ENCODE results near the gene HSD3B1. TPM values are rescaled to one million over a fixed set of nuclear protein-coding genes. Genes with fewer than 3 reads are reported as not detected.
"Not testable (repeated sequence)": the region's sequence is repeated elsewhere in the genome, so short reads cannot be mapped to it uniquely, and the experiment has no call there.

Gene HSD3B1
- total RNA-seq, 2 donors from 2014 or later, result not detected

DNA sequence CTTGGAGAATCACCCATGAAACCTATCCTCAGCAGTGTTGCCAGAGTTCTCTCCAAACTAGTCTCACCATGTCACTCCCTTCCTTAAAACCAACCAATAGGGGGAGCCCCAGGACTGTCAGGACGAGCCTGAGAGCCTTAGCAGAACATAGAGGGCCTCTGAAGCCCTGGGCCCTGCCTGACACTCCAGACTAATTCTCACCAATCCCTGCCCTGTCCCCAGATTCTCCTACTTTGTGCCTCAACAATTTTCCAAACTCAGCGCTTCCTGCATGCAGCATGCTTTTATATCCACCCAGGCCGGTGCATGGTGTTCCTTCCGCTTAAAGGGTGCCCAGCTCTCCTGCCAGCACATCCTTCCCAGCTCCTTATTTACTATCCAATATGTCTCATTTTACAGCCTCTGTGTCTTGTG lies 42.7 kb downstream of the HSD3B1 start:
- H3K4me3 ChIP-seq, result no peak overlapping the region
- no peaks in the 10 kb centered on the region for H3K9me3 ChIP-seq
- H3K27me3 ChIP-seq (replicated peaks; ENCODE audit: insufficient read depth), result no peaks in the 10 kb centered on the region
- H3K4me1 ChIP-seq (ENCODE audit: control insufficient read depth in 1 of 2, low read depth in 2 of 2), result no peaks in the 10 kb centered on the region
- no peak for TF ChIP-seq CTCF (IDR thresholded peaks at IDR 0.05)
- DNase-seq (ENCODE audit: low spot score) (no peak), ATAC-seq (ENCODE audit: insufficient number of reproducible peaks, low FRiP score, low read depth) (no peak)
- H3K27ac ChIP-seq, result no peak overlapping the region
- H3K36me3 ChIP-seq, result no peaks in the 10 kb centered on the region

- no peaks in the 10 kb centered on the region for H3K27me3 ChIP-seq (replicated peaks; ENCODE audit: insufficient read depth)
- H3K9me3 ChIP-seq, result no peaks in the 10 kb centered on the region
- TF ChIP-seq CTCF (IDR thresholded peaks at IDR 0.05), result no peak
- no peaks in the 10 kb centered on the region for H3K4me1 ChIP-seq (ENCODE audit: control insufficient read depth in 1 of 2, low read depth in 2 of 2)
- no peak overlapping the region for H3K4me3 ChIP-seq
- no peaks in the 10 kb centered on the region for H3K36me3 ChIP-seq
- DNase-seq (ENCODE audit: low spot score), result no peak
- no peak overlapping the region for H3K27ac ChIP-seq
- no peak for ATAC-seq (ENCODE audit: insufficient number of reproducible peaks, low FRiP score, low read depth)
Measured at GRCh38 chr1:119550381-119550780, 43.4 kb downstream of the HSD3B1 start.

- Histone ChIP-seq H3K36me3 (no peaks in the 10 kb centered on the region), H3K4me1 (ENCODE audit: control insufficient read depth in 1 of 2, low read depth in 2 of 2) (no peaks in the 10 kb centered on the region), H3K9me3 (no peaks in the 10 kb centered on the region), H3K4me3 (no peak overlapping the region), H3K27me3 (replicated peaks; ENCODE audit: insufficient read depth) (no peaks in the 10 kb centered on the region), H3K27ac (no peak overlapping the region)
- ATAC-seq (ENCODE audit: insufficient number of reproducible peaks, low FRiP score, low read depth) (no peak), DNase-seq (ENCODE audit: low spot score) (no peak)
- no peak for TF ChIP-seq CTCF (IDR thresholded peaks at IDR 0.05)
Measured at GRCh38 chr1:119551218-119551617, 44.2 kb downstream of the HSD3B1 start.

GRCh38 chr1:119552656-119553055 lies 45.6 kb downstream of the HSD3B1 start:
- not testable (repeated sequence) for H3K4me1 ChIP-seq (ENCODE audit: control insufficient read depth in 1 of 2, low read depth in 2 of 2); H3K9me3 ChIP-seq; H3K4me3 ChIP-seq; H3K27ac ChIP-seq; ATAC-seq (ENCODE audit: insufficient number of reproducible peaks, low FRiP score, low read depth); H3K27me3 ChIP-seq (replicated peaks; ENCODE audit: insufficient read depth); H3K36me3 ChIP-seq; DNase-seq (ENCODE audit: low spot score)

DNA sequence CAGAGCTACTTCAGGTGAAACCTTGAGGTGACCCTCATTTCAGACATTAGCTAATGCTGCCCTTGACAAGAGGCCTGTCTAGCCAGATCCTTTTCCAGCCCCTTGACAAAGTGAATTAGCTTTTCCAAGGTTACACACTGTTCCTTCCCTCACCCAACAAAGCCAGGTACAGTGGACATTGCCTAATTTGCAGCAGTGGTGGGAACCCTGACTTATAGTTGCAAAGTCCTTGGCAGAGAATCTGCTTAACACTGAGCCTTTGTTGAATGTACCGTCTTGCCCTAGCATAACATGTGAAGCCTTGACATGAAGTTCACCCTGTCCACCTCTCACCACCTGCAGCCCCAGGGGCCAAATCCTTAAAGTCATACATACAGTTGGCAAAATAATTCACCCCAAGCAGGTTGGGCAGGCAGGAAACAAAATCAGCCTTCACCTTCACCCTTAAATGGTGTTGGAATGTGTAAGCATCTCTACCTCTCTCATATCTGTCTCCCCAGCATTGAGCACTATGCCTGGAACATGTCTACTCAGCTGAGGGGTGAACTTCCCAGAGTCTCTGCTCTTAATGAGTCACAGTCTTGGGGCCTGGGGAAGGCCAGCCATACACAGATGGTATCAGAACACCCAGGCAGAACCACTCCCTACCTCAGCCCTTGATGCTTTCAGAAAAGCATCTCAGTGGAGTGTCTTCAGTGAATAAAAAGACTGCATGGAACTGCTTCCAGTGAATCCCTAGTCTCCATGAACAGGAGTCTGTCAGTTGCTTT lies 46.5 kb downstream of the HSD3B1 start:
- not testable (repeated sequence) for H3K9me3 ChIP-seq; H3K36me3 ChIP-seq; H3K4me3 ChIP-seq; ATAC-seq (ENCODE audit: insufficient number of reproducible peaks, low FRiP score, low read depth); H3K4me1 ChIP-seq (ENCODE audit: control insufficient read depth in 1 of 2, low read depth in 2 of 2); H3K27ac ChIP-seq; H3K27me3 ChIP-seq (replicated peaks; ENCODE audit: insufficient read depth); DNase-seq (ENCODE audit: low spot score)

DNA sequence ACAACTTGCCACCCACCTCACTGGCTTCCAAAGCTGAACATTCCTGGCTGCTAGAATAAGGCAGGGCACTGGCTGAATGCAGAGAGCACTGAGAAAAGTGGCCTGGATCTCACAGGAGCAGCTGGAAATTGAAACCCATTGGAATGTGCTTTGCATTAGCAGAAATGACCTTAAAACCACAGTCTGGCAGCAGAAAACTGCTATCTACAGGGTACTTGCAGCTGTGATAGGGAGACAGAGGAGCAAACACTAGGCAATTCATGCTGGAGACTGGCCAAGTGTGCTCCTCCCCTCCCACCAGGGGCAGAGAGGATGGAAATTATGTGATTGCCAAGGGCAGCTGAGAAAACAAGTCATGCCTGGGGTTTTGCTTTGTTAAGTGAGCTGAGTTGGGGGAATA lies 47.2 kb downstream of the HSD3B1 start:
- TF ChIP-seq CTCF (IDR thresholded peaks at IDR 0.05), result no peak
- Histone ChIP-seq H3K4me1 (ENCODE audit: control insufficient read depth in 1 of 2, low read depth in 2 of 2) (no peaks in the 10 kb centered on the region), H3K27ac (no peak overlapping the region), H3K9me3 (no peaks in the 10 kb centered on the region), H3K36me3 (no peaks in the 10 kb centered on the region), H3K4me3 (no peak overlapping the region), H3K27me3 (replicated peaks; ENCODE audit: insufficient read depth) (no peaks in the 10 kb centered on the region)
- DNase-seq (ENCODE audit: low spot score) (no peak), ATAC-seq (ENCODE audit: insufficient number of reproducible peaks, low FRiP score, low read depth) (no peak)

Measured in thoracic aorta (tissue), 2 donors.